DOHH2 (cell line): ENCODE data around the gene DCHS2.

Source experiments
- EZH2phosphoT487 ChIP-seq: fragments of 200-600 bp; sonication (generic); IDR thresholded peaks from 2 replicates; pipeline ENCODE4 v1.6.1; 2017; ENCODE audit warnings: borderline replicate concordance, mild to moderate bottlenecking, antibody characterized with exemption, low read length, moderate library complexity, mixed read lengths
- TF ChIP-seq, protein P1 (sequence below): fragments of 200-600 bp; sonication (generic); IDR thresholded peaks from one replicate; pipeline ENCODE4 v1.5.1; 2014; ENCODE audit warnings: antibody characterized with exemption, mild to moderate bottlenecking, low read depth, low read length; ENCODE audit not compliant: poor library complexity, severe bottlenecking

DNA sequence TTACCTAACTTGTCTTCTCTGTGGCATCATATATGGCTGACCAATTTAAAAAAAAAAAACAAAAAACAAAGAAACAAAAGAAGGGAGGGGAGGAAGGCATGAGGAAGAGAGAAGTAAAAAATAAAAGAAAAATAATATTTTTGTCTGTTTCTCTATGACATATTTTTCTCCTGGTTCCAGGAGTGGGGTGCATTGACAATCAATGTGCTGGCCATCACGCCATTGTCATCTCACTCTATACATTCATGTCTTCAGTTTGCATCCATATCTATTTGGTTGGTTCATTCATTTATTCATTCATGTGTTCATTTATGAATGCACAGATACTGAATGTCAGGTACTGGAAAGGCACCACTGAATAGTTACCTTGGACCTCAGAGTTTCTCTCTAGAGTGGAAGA is 183.4 kb downstream of the DCHS2 start:
- TF ChIP-seq, protein P1, sequence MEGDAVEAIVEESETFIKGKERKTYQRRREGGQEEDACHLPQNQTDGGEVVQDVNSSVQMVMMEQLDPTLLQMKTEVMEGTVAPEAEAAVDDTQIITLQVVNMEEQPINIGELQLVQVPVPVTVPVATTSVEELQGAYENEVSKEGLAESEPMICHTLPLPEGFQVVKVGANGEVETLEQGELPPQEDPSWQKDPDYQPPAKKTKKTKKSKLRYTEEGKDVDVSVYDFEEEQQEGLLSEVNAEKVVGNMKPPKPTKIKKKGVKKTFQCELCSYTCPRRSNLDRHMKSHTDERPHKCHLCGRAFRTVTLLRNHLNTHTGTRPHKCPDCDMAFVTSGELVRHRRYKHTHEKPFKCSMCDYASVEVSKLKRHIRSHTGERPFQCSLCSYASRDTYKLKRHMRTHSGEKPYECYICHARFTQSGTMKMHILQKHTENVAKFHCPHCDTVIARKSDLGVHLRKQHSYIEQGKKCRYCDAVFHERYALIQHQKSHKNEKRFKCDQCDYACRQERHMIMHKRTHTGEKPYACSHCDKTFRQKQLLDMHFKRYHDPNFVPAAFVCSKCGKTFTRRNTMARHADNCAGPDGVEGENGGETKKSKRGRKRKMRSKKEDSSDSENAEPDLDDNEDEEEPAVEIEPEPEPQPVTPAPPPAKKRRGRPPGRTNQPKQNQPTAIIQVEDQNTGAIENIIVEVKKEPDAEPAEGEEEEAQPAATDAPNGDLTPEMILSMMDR, result no peak
- no peak for TF ChIP-seq EZH2phosphoT487
